Measurements from ENCODE around the gene HOOK1.

DNA sequence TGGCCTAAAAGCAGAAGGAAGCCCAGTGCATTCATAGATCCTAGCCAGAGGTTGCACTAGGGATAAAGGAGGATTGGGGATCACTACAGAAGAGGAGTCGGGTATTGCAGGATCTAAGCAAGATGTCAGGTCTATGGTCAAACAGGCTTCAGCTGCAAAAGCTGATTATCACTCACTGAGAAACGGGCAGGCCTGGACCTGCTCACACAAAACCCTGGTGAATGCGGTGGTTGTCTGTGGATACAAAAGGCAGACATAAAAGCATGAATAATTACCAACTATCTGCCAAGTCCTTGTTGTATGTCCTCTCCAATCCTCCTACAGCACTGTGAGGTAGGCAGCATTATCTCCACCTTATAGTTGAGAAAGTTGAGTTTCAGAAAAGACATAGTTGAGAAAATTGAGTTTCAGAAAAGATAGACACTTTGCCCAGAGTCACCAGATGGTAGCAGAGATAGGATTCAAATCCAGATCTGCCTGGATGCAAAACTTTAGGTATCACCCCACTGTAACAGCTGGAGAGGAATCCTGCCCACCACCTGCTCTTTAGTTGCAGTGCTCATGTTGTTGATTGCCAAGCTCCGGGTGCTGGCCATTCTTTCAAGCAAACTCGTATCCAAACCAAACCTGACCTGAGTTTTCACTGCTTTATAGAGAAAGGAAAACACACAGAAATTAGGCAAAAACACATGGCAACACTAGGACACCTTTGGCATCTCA lies 49.6 kb upstream of the HOOK1 start:
- TF ChIP-seq EZH2 (IDR thresholded peaks at IDR 0.05; ENCODE audit: low read length): no peak
- TF ChIP-seq, protein P1, sequence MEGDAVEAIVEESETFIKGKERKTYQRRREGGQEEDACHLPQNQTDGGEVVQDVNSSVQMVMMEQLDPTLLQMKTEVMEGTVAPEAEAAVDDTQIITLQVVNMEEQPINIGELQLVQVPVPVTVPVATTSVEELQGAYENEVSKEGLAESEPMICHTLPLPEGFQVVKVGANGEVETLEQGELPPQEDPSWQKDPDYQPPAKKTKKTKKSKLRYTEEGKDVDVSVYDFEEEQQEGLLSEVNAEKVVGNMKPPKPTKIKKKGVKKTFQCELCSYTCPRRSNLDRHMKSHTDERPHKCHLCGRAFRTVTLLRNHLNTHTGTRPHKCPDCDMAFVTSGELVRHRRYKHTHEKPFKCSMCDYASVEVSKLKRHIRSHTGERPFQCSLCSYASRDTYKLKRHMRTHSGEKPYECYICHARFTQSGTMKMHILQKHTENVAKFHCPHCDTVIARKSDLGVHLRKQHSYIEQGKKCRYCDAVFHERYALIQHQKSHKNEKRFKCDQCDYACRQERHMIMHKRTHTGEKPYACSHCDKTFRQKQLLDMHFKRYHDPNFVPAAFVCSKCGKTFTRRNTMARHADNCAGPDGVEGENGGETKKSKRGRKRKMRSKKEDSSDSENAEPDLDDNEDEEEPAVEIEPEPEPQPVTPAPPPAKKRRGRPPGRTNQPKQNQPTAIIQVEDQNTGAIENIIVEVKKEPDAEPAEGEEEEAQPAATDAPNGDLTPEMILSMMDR (optimal IDR thresholded peaks at IDR 0.05 in 1 of 3, IDR thresholded peaks at IDR 0.05 in 1 of 3, conservative IDR thresholded peaks at IDR 0.05 in 1 of 3; ENCODE audit: extremely low read depth in 1 of 3, insufficient read depth in 2 of 3, low read length in 3 of 3): no peak

All from keratinocyte (primary cell).